ENCODE results near the gene TMEM9B. TPM values are rescaled to one million over a fixed set of nuclear protein-coding genes. Genes with fewer than 3 reads are reported as not detected.
"Not testable (repeated sequence)": the region's sequence is repeated elsewhere in the genome, so short reads cannot be mapped to it uniquely, and the experiment has no call there.

The TMEM9B gene
- total RNA-seq = 32.9 TPM
- long read RNA-seq, transcript TMEM9B-201 (4 exons, 1,659 nt) = minor isoform, 19 of 224 reads
- long read RNA-seq, transcript TMEM9B-205 (5 exons, 2,083 nt) = major isoform, 180 of 224 reads
- long read RNA-seq, transcript TMEM9B-202 (5 exons, 1,433 nt) = minor isoform, 15 of 224 reads
- long read RNA-seq, partial matches to known transcripts = 4 of 224 reads
- long read RNA-seq, other reads (novel, unspliced or antisense) = 6 of 224 reads

- peak; percentile 97 for DNase-seq (ENCODE audit: low spot score)
These were observed at the start of gene TMEM9B for GRCh38 chr11:8964324-8965320. Gene TMEM9B, minus strand, starts transcription at chr11:8964442. Its CDS starts 129 bp downstream, at chr11:8964313.

DNA sequence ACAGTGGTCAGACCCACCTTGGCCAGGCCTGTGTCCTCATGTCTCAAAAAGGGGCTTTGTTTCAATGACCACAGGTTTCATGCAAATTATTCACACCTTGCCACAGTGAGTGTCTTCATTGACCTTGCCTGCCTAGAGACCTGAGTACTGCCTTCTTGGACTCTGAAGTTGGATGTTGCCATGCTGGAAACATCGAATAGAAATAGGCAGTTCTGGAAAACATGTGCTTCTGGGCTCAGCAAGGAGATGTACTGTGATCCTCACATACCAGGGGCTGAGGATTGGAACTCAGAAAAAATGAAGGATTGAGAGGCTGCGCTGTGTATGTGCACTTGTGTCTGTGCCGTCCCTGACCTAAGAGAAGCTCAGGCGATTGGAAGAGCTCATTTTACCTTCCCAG, 49.1 kb upstream of the TMEM9B start:
- no peak for DNase-seq (ENCODE audit: low spot score)

DNA sequence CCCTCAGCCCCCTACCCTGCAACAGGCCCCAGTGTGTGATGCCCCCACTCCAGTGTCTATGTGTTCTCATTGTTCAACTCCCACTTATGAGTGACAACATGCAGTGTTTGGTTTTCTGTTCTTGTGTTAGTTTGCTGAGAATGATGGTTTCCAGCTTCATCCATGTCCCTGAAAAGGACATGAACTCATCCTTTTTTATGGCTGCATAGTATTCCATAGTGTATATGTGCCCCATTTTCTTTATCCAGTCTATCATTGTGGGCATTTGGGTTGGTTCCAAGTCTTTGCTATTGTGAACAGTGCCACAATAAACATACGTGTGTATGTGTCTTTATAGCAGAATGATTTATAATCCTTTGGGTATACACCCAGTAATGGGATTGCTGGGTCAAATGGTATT, 45.3 kb upstream of the TMEM9B start:
- DNase-seq (ENCODE audit: low spot score) = not testable (repeated sequence)

GRCh38 chr11:9008661-9009060, 44.4 kb upstream of the TMEM9B start:
- no peak for DNase-seq (ENCODE audit: low spot score)

DNA sequence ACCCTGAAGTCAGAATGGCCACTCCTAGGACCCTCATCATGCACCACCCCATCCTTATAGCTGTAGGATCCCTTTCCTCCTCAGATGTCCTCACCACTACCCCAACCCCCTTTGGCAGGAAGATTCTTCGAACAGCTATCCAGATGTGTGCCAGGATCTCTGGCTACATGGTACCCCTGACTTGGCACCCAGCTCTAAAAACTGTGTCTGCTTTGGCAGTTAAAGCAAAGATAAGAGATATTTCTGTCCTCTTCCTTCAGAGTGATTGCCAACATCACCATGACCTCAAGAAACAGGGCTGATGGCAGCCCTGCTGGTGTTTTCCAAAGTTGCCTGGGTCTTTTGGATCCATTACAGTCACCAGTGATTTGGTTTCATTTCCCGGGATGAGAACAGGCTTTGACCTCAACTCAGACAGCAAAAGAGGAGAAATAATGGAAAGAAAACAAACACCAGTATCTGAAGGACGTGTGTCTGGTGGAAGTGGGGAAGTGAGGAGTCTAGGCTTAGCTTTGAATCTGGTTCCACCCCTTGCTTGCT, 43.8 kb upstream of the TMEM9B start:
- no peak for DNase-seq (ENCODE audit: low spot score)

DNA sequence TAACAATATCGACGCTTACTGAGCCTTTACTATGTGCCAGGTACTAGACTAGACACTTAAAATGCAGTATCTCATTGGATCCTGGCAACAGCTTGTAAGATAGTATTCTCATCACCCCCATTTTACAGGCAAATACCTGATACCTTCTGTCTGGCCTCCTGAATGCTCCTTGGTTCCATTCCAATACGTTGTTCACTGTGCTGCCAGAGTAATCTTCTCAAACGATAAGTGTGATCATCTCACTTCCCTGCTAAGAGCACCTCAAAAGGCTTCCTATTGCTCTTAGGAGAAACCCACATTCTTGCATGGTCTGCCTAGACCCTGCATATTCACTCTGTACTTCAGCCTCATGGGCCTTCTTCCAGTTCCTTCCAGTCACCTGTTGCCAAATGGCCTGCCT, 40.8 kb upstream of the TMEM9B start:
- DNase-seq (ENCODE audit: low spot score) = no peak

DNA sequence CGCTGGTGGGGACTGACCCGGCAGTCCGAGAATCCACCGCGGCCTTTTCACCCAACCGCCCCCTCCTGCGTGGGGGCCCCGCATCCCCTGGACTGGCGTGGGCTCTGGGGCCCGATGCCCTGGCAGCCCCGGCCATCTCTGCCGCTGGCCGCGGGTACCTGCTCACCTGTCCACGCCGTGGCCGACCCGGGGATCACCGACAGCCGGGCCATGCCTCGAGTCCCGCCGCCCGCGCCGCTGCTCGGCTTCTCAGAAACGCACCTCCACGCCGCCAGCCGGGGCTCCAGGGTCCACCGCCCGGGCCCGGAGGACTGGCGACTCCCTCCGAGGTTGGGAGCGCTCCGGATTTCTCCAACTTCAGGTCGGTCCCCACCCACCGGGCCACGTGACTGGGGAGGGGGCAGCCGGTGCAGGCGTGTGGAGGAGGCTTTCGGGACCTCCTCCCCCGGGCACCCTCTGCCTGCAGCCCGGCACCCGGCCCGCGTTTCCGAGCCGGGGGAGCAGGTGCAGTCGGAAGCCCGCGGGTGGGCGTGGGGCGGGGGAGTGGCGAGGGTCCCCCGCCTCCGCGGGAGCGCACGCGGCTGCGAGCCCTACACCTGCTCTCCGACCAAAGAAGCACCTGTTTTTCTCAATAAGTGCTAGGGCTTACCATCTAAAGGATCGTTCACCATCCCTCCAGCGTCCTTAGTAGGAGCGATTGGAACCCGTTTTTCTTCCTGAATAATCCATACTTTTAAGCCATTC, 40.1 kb upstream of the TMEM9B start:
- peak; percentile 89 for DNase-seq (ENCODE audit: low spot score)

- DNase-seq (ENCODE audit: low spot score) = peak; percentile 93
These were observed 39.4 kb upstream of the TMEM9B start, which contains the start of gene NRIP3 for GRCh38 chr11:9003573-9004182. Gene NRIP3, minus strand, starts transcription at chr11:9004001. Its CDS starts 66 bp downstream, at chr11:9003935.

DNA sequence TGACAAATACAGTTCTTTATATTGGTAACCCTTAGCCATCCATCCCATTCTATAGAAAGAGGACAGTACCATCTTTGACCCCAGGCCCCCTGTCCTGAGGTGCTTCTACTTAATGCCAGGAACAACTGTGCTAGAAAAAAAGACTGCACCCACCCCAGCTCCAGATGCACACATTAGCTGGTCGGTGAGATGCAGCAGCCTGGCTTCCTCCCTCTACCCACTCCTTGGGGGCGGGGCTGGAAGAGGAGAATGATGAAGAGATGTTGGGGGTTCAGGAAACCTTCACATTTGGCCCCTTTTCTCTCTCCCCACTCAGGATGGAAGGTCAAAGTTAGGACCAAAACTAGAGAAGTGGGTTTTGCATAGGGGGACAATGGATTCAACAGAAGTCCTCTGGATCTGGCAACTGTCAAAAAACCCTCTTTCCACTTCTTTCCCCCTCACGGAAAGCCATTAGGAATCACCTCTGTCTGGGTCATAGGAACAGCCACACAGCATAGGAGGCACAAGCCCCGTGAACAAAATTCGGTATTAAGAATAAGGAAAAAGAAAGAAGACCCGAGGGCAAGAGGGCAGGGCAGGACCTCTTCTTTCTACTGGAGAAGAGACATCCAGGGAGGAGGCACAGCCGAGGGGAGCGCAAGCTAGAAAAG, 38.8 kb upstream of the TMEM9B start:
- DNase-seq (ENCODE audit: low spot score) = no peak

- DNase-seq (ENCODE audit: low spot score) = no peak
These were observed 37.5 kb upstream of the TMEM9B start for GRCh38 chr11:9001736-9002135.

- no peak for DNase-seq (ENCODE audit: low spot score)
These were observed 33.8 kb upstream of the TMEM9B start for GRCh38 chr11:8998017-8998416.

- DNase-seq (ENCODE audit: low spot score) = no peak
These were observed 33.2 kb upstream of the TMEM9B start for GRCh38 chr11:8997451-8997850.

- DNase-seq (ENCODE audit: low spot score) = no peak
These were observed 25.2 kb upstream of the TMEM9B start for GRCh38 chr11:8989453-8989852.

GRCh38 chr11:8988329-8989234, 24.3 kb upstream of the TMEM9B start:
- no peak for DNase-seq (ENCODE audit: low spot score)

GRCh38 chr11:8987446-8987845, 23.2 kb upstream of the TMEM9B start:
- DNase-seq (ENCODE audit: low spot score) = no peak

- DNase-seq (ENCODE audit: low spot score) = not testable (repeated sequence)
These were observed 22.5 kb upstream of the TMEM9B start for GRCh38 chr11:8986772-8987171.

DNA sequence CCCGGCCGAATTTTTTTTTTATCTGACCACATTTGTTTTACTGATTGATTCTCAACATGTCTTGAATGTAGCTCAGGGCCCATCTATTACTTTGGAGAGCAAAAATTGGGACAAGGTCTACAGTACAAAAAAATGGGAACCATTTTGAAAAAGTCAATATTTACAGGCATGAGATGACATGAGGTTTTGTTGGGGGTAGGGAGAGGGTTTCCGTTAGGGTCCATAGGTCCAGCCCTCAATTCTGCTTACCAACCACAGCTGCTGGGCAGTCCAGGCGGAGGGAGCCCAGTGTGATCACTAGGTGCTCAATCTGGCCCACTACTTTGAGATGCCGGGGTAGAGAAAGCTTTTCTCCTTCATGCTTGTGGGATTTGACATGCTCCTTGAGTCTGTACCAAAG, 21.2 kb upstream of the TMEM9B start:
- no peak for DNase-seq (ENCODE audit: low spot score)

- DNase-seq (ENCODE audit: low spot score) = no peak
These were observed 19.3 kb upstream of the TMEM9B start for GRCh38 chr11:8983552-8983951.

DNA sequence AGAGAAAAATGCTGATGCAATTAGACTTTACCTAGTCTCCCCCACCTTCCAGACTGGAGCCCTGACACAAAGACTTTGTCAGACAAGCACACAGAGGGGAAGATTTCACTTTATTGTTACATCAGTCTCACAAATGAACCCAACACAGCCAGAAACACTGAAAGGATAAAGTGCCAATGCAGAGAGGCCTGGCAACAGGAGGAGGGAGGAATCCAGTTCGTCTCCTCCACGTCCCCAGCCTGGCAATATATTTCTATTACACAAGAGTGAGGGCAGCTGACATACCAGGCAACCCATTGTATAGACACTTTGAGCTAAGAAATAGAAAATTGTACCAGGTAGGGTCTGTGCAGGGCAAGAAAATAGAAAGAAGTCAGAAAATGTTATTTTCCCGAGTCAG, 16.2 kb upstream of the TMEM9B start:
- no peak for DNase-seq (ENCODE audit: low spot score)
